Vagina (tissue), 2 donors: ENCODE measurements around the gene CLIC3. TPM values are rescaled to one million over a fixed set of nuclear protein-coding genes. Genes with fewer than 3 reads are reported as not detected.

Source experiments
- DNase-seq, 2 donors: peaks; one replicate each; pipeline ENCODE4 v3.0.0-alpha.2; 2017; ENCODE audit errors: extremely low spot score in 2 of 2
- H3K27ac ChIP-seq: fragments of 200-600 bp; sonication (generic); one replicate; pipeline ENCODE4 v1.5.1; 2019
- H3K27me3 ChIP-seq: fragments of 200-600 bp; sonication (generic); one replicate; pipeline ENCODE4 v1.5.1; 2019
- H3K36me3 ChIP-seq, 2 donors: fragments of 200-600 bp; sonication (generic); one replicate each; pipeline ENCODE4 v1.5.1; 2017 to 2019
- H3K4me1 ChIP-seq: fragments of 200-600 bp; sonication (generic); one replicate; pipeline ENCODE4 v1.5.1; 2019
- H3K4me3 ChIP-seq, 2 donors: fragments of 200-600 bp; sonication (generic); 1 replicate in 1 of 2; 2 replicates in 1 of 2; pipeline ENCODE4 v1.5.1; 2016 to 2019
- H3K9me3 ChIP-seq: fragments of 200-600 bp; sonication (generic); one replicate; pipeline ENCODE4 v1.5.1; 2019
- POLR2A ChIP-seq, 2 donors: fragments of 450-650 bp; IDR thresholded peaks; one replicate each; pipeline ENCODE4 v1.6.1; 2017; ENCODE audit warnings: antibody characterized with exemption in 2 of 2, mild to moderate bottlenecking in 2 of 2, moderate library complexity in 2 of 2
- POLR2AphosphoS5 ChIP-seq, 2 donors: sonication (generic); formaldehyde crosslinking; IDR thresholded peaks; one replicate each; pipeline ENCODE4 v1.9.0; 2017; ENCODE audit warnings: antibody characterized with exemption in 2 of 2, mild to moderate bottlenecking in 2 of 2, low read depth in 1 of 2; ENCODE audit not compliant: insufficient read depth in 1 of 2
- intact Hi-C: fragments of 100-400 bp; cut with DNase I; formaldehyde crosslinking; loops from one replicate; pipeline ENCODE4 v1.15.1; 2023
- total RNA-seq: library from RNA; depleted of rRNA; stranded (reverse); fragments of >200 nt; gene quantifications from one replicate; pipeline ENCODE4 v1.2.3, GENCODE V29; 2016
- TF ChIP-seq, protein P1 (sequence below), 3 experiments: fragments of 450-650 bp in 2 of 3; fragments of 200-600 bp in 1 of 3; sonication (generic) in 1 of 3; IDR thresholded peaks; one replicate each; pipeline ENCODE4 v1.5.1; 2017 to 2019; ENCODE audit warnings: antibody characterized with exemption in 3 of 3, mild to moderate bottlenecking in 2 of 3, moderate library complexity in 2 of 3

The CLIC3 gene
- total RNA-seq, 1 donor from 2014 or later, result 23.6 TPM

DNA sequence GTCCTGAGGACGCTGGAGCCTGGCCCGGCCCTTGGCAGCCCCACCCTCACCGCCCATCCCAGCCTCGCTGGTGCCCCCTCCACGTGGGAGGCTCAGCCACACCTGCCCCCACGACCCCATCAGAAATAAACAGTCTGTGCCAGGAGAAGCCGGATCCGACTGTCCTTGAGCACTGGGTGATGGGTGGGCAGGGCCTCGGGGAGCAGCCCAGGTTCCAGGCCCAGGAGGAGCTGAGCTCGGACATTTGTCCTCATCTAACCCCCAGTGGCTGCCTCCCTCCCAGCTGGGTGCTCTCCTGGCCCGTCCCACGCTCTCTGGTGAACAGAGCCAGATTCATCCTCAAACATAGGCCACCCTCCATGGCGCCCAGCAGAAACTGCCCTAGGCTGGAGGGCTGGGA is 23.6 kb downstream of the CLIC3 start:
- no peak overlapping the region for H3K27ac ChIP-seq
- no peaks in the 10 kb centered on the region for H3K27me3 ChIP-seq
- H3K9me3 ChIP-seq, result no peaks in the 10 kb centered on the region
- no peak for DNase-seq
- TF ChIP-seq POLR2A (IDR thresholded peaks at IDR 0.05), result no peak
- TF ChIP-seq, protein P1, sequence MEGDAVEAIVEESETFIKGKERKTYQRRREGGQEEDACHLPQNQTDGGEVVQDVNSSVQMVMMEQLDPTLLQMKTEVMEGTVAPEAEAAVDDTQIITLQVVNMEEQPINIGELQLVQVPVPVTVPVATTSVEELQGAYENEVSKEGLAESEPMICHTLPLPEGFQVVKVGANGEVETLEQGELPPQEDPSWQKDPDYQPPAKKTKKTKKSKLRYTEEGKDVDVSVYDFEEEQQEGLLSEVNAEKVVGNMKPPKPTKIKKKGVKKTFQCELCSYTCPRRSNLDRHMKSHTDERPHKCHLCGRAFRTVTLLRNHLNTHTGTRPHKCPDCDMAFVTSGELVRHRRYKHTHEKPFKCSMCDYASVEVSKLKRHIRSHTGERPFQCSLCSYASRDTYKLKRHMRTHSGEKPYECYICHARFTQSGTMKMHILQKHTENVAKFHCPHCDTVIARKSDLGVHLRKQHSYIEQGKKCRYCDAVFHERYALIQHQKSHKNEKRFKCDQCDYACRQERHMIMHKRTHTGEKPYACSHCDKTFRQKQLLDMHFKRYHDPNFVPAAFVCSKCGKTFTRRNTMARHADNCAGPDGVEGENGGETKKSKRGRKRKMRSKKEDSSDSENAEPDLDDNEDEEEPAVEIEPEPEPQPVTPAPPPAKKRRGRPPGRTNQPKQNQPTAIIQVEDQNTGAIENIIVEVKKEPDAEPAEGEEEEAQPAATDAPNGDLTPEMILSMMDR (IDR thresholded peaks at IDR 0.05), result no peak
- TF ChIP-seq POLR2AphosphoS5 (IDR thresholded peaks at IDR 0.05; ENCODE audit: insufficient read depth in 1 of 2, low read depth in 1 of 2), result no peak
- H3K36me3 ChIP-seq, result no peaks in the 10 kb centered on the region
- peaks cover 35% of the 10 kb centered on the region for H3K4me1 ChIP-seq
- intact Hi-C loops, result no loop called here
- no peak overlapping the region for H3K4me3 ChIP-seq

DNA sequence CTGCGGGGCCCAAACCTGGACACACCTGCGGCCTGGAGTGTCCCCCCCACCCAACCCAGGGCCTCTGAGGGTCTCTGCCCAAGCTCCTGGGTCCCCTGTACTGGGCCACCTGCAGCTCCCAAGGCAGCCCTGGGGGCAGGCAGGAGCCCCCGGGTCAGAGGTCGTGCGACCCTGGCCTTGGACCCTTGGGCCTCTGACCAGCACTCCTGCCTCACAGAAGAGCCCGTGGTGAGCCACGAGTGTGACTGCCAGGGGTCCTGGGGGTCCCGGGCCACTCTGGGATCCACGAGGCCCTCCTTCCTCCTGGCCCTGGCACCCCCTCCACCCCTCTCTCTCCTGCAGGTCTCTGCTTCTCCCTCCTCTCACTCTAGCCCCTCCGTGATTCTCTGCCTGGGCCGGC is 24.0 kb downstream of the CLIC3 start:
- no peak for DNase-seq
- Histone ChIP-seq H3K9me3 (no peaks in the 10 kb centered on the region), H3K4me3 (no peak overlapping the region), H3K27me3 (no peaks in the 10 kb centered on the region), H3K4me1 (peaks cover 32% of the 10 kb centered on the region), H3K27ac (no peak overlapping the region), H3K36me3 (no peaks in the 10 kb centered on the region)
- no peak for TF ChIP-seq POLR2A (IDR thresholded peaks at IDR 0.05)
- TF ChIP-seq, protein P1 (IDR thresholded peaks at IDR 0.05), result no peak
- TF ChIP-seq POLR2AphosphoS5 (IDR thresholded peaks at IDR 0.05; ENCODE audit: insufficient read depth in 1 of 2, low read depth in 1 of 2), result no peak
- intact Hi-C loops, result no loop called here

DNA sequence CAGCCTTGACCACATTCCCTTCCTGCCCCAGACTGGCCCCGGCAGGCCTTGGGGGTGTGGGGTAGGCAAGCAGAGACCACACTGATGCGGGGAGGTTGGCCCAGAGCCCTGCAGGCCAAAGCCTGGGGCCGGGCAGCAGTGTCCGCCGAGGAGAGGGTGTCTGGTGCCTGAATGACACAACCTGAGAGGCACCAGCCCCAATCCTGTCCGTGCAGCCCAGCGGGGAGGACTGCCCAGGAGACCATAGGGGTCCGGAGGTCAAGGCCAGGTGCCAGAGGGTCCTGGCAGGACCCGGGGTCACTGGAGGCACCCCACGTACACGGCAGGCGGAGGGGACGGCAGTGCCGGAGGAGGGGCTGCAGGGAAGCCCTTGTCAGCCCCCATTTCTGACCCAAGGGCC is 24.6 kb downstream of the CLIC3 start:
- H3K4me1 ChIP-seq, result peaks cover 27% of the 10 kb centered on the region
- no peak overlapping the region for H3K27ac ChIP-seq
- intact Hi-C loops, result no loop called here
- H3K36me3 ChIP-seq, result no peaks in the 10 kb centered on the region
- H3K4me3 ChIP-seq, result no peak overlapping the region
- no peak for DNase-seq
- H3K27me3 ChIP-seq, result no peaks in the 10 kb centered on the region
- H3K9me3 ChIP-seq, result no peaks in the 10 kb centered on the region
- TF ChIP-seq, protein P1 (IDR thresholded peaks at IDR 0.05), result no peak
- no peak for TF ChIP-seq POLR2A (IDR thresholded peaks at IDR 0.05)
- no peak for TF ChIP-seq POLR2AphosphoS5 (IDR thresholded peaks at IDR 0.05; ENCODE audit: insufficient read depth in 1 of 2, low read depth in 1 of 2)

DNA sequence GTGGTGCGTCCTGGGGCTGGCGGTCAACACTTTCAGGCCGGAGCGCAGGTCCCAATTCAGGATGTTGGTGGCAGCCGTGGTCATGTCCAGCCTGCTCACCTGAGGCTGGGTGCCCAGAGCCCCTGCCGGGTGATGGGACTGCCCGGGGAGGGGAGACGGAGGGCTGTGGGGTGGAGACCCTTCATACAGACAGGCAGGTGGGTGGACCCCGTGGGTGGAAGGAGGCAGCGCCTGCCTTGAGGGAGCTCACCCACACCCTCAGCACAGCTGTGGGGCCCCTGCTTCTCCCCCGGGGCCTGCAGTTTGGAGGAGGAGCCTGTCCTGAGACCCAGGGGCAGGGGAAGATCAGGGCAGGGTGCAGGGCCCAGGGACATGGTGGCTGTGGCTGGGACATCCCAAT is 26.0 kb downstream of the CLIC3 start:
- no peaks in the 10 kb centered on the region for H3K27me3 ChIP-seq
- H3K4me3 ChIP-seq, result no peak overlapping the region
- TF ChIP-seq, protein P1 (IDR thresholded peaks at IDR 0.05), result no peak
- TF ChIP-seq POLR2AphosphoS5 (IDR thresholded peaks at IDR 0.05; ENCODE audit: insufficient read depth in 1 of 2, low read depth in 1 of 2) (no peak), POLR2A (IDR thresholded peaks at IDR 0.05) (no peak)
- no peak overlapping the region for H3K27ac ChIP-seq
- no peak for DNase-seq
- intact Hi-C loops, result no loop called here
- H3K4me1 ChIP-seq, result peaks cover 24% of the 10 kb centered on the region
- H3K9me3 ChIP-seq, result no peaks in the 10 kb centered on the region
- H3K36me3 ChIP-seq, result no peaks in the 10 kb centered on the region

DNA sequence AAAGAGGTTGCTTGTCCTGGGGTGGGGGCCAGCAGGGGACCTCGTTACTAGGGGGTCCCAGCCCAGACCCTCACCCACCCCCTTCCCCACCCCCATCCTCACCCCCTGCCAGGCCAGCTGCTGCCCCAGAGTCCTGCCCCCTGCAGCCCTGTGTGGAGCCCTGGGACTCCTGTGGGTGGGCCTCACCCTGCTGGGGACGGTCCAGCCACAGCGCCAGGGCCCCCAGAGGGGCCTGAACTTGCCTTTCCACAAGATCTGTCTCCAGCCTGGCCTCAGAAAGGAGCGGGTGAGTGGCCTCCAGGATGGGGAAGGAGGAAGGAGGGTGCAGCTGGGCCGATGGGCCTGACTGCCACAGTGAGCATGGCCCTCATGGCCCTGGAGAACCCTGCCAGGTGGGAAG is 26.6 kb downstream of the CLIC3 start:
- TF ChIP-seq, protein P1 (IDR thresholded peaks at IDR 0.05), result no peak
- no peak for TF ChIP-seq POLR2A (IDR thresholded peaks at IDR 0.05)
- TF ChIP-seq POLR2AphosphoS5 (IDR thresholded peaks at IDR 0.05; ENCODE audit: insufficient read depth in 1 of 2, low read depth in 1 of 2), result no peak
- H3K4me1 ChIP-seq, result peaks cover 18% of the 10 kb centered on the region
- H3K9me3 ChIP-seq, result no peaks in the 10 kb centered on the region
- H3K27ac ChIP-seq, result no peak overlapping the region
- no peaks in the 10 kb centered on the region for H3K27me3 ChIP-seq
- H3K36me3 ChIP-seq, result no peaks in the 10 kb centered on the region
- intact Hi-C loops, result no loop called here
- no peak overlapping the region for H3K4me3 ChIP-seq
- no peak for DNase-seq
